Mononuclear cell (primary cell): ENCODE data around the gene TENT4A. TPM values are rescaled to one million over a fixed set of nuclear protein-coding genes. Genes with fewer than 3 reads are reported as not detected.

Experiments
- H3K27me3 ChIP-seq: 2 replicates; pipeline ENCODE4 v1.6.0; 2011; ENCODE audit warnings: low read length, control low read depth; ENCODE audit not compliant: insufficient read depth
- H3K4me1 ChIP-seq: 2 replicates; pipeline ENCODE4 v1.5.1; 2011; ENCODE audit warnings: mild to moderate bottlenecking, low read length, control low read depth; ENCODE audit not compliant: insufficient read depth
- H3K4me3 ChIP-seq: 2 replicates; pipeline ENCODE4 v1.5.1; 2011; ENCODE audit warnings: mild to moderate bottlenecking, low read length, moderate library complexity
- H3K9me3 ChIP-seq: 2 replicates; pipeline ENCODE4 v1.5.1; 2011; ENCODE audit warnings: low read depth, mild to moderate bottlenecking, control low read depth, low read length
- total RNA-seq: library from RNA; depleted of rRNA; stranded (reverse); fragments of >200 nt; gene quantifications from one replicate; pipeline ENCODE4 v1.2.3, GENCODE V29; 2012

The TENT4A gene
- total RNA-seq, 1 donor, result 38.9 TPM

DNA sequence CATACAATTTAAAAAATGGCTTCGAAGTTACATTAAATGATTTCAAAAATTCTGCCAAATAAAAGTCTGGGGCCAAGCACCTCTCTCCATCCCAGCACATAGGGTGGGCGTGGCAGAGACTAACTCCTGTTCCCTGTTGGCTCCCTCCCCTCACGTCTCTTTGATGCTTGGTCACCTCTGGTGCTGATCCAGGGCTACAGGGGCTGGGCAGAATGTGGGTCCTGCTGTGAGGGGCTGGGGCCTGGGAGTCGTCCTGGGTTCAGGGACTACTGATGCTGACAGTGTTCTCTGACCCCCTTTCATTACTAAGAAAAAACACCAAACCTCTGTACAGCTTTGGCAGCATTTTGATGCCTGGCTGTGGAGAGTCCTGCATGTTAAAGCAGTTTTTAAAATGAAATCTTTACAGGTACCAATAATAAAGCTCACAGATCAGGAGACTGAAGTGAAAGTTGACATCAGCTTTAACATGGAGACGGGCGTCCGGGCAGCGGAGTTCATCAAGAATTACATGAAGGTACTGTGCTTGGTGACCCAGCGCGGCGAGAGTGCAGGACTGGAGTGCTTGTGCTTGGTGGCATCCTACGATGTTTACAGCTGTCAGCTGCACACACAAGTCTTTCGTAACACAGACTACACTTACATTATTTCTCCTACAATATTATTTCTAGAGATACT is 29.0 kb downstream of the TENT4A start:
- Histone ChIP-seq H3K9me3 (no peaks in the 10 kb centered on the region), H3K4me1 (peaks cover 4% of the 10 kb centered on the region), H3K27me3 (no peaks in the 10 kb centered on the region), H3K4me3 (no peak overlapping the region)

DNA sequence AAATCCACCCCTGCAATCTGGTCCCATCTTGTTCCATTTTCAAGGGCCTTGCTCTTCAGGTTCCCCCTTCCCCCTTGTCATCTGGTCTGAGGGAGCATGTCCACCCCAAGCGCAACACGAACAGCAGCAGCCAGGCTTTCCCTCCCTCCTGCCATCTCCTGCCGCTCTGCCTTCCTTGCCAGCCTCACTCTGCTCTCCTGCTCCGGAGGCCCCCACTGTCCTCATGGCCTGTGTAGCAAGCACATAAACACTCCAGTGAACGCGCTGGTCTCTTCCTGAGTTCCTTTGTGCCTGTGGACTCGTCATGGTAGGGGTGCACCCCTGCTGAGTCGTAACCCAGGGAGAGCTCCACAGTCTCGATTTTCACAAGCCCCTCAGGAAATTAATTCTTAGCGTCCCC is 29.9 kb downstream of the TENT4A start:
- H3K4me1 ChIP-seq, result no peaks in the 10 kb centered on the region
- no peaks in the 10 kb centered on the region for H3K9me3 ChIP-seq
- H3K4me3 ChIP-seq, result no peak overlapping the region
- no peaks in the 10 kb centered on the region for H3K27me3 ChIP-seq

DNA sequence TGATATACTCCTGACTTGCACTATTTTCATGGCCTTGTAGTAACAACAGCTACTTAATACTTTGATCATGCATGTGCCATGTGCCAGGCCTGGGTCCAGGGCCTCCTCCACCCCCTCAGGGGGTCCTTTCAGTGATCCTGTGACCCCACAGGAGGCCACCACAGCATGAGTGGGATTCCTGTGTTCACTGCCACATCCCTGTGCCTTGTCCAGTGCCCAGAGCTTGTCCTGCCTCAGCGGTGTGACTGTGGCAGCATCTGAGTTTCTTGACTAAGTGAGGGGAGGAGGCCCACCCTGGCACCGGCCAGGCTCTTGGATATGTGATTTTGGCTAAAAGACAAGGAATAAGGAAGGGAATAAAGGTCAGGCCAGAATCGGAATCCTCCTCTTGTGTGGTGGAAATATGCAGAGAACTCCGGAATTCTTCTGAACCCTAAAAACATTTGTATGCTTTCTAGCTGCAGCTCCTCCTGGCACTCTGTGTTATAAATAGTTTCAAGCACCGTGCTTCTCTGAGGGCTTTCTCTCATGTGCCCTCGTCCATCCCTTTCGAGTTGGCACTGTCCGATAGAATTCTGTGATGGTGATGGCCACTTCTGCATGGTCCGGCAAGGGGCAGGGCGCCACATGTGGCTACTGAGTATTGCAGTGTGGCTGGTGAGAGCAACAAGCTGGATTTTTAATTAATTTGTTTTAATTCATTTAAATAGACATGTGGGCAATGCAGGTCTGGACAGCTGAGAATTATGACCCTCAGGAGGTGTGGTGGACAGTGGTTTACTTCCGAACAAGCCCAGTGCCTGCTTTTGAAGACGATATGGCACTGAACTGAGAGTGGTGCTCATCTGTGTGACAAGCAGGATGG is 31.8 kb downstream of the TENT4A start:
- H3K27me3 ChIP-seq, result no peaks in the 10 kb centered on the region
- H3K4me3 ChIP-seq, result no peak overlapping the region
- H3K9me3 ChIP-seq, result no peaks in the 10 kb centered on the region
- no peaks in the 10 kb centered on the region for H3K4me1 ChIP-seq

DNA sequence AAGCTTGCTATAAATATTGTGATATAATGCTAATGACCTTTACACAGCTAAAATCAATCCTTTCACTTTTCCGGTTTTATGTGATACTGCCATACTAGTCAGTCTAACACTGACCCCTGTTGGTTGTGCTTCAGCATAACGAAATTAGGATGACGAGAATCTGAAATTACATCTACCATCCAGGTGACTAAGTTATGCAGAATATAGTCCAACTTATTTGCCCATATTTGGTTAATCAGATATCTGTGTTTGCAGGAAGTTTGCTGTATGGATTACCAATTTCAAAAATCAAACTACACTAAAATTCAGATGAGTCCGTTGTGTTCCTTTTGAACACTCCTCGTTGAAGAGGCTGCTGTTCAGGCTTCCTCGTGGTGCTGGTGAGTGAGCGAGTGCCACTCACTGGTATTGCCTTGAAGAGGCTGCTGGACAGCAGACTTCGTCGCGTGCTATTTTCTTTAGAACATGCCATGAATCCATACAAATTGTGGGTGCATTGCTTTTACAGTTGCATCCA is 32.5 kb downstream of the TENT4A start:
- Histone ChIP-seq H3K4me1 (no peaks in the 10 kb centered on the region), H3K9me3 (no peaks in the 10 kb centered on the region), H3K27me3 (no peaks in the 10 kb centered on the region), H3K4me3 (no peak overlapping the region)

DNA sequence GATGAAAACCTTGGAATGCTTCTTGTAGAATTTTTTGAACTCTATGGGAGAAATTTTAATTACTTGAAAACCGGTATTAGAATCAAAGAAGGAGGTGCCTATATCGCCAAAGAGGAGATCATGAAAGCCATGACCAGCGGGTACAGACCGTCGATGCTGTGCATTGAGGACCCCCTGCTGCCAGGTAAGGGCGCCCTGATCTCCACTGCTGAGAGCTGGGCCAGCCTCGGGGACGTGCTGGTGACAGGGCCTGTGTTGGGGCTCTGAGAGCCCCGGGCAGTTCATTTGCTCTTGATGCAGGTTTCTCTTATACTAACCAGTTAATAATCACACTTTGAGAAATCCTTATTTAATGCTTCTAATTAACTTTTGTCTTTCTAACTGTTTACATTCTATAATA is 33.0 kb downstream of the TENT4A start:
- Histone ChIP-seq H3K9me3 (no peaks in the 10 kb centered on the region), H3K4me1 (no peaks in the 10 kb centered on the region), H3K27me3 (no peaks in the 10 kb centered on the region), H3K4me3 (no peak overlapping the region)

DNA sequence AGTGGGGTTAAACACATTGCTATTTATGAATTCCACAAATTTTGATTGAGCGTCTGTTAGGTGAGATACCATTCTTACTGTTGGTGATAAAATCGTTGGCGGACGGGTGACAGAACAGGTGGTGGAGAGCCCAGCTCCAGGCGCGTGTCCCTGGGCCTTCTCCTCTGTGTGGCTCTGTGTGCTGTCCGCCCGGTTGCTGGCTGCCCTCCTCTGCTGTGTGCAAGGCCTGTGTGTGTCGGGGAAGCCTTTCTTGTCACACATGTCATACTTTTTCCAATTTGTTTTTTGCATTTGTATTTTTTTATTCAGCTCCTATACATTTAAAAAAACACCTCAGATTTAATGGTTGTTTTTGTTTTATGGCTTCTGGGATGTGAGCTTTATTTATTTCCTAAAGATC is 33.9 kb downstream of the TENT4A start:
- no peaks in the 10 kb centered on the region for H3K27me3 ChIP-seq
- H3K4me1 ChIP-seq, result no peaks in the 10 kb centered on the region
- H3K4me3 ChIP-seq, result no peak overlapping the region
- no peaks in the 10 kb centered on the region for H3K9me3 ChIP-seq

DNA sequence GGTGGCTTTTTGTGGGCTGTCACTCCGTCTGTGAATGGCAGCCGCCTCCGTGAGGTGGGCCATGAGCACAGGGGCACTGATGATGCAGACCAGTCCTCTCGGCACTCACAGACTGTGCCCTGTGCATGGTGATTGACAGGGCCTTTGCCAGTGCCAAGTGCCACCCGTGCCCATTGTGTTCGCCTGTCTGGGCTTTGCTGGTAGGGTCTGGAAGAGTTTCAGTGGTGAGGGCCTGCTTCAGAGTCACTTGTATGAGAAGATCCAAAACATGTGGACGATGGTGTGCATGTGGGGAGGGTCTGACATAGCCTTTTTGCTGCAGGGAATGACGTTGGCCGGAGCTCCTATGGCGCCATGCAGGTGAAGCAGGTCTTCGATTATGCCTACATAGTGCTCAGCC is 34.9 kb downstream of the TENT4A start:
- Histone ChIP-seq H3K4me3 (no peak overlapping the region), H3K27me3 (no peaks in the 10 kb centered on the region), H3K4me1 (no peaks in the 10 kb centered on the region), H3K9me3 (no peaks in the 10 kb centered on the region)

DNA sequence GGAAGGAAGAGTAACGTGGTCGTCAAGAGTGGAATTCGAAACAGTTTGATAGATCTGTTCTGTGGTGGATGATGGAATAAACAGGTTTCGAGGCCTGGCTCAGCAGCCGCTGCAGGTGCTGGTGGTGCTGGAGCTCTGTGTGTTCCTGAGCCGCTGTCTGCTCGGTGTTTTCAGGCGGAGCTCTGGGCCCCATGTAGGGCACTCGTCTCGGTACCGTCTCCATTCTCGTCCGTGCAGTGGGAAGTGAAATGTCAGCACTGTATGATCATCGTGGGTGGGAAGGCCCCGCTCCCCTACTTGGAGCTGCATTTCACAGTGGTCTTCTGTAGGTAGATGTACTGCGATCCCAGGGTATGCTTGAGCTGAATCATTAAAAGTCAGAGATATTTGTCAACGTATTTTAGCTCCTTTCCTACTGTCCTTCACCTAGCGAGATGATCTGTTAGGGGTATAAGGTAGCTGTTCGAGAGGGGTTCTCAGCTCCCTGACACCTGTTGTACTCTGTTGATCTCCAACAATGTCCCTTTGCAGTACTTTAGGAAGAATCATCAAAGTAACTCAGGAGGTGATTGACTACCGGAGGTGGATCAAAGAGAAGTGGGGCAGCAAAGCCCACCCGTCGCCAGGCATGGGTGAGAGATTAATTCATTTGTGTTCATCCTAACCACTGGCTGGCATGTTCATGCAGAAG is 35.9 kb downstream of the TENT4A start:
- Histone ChIP-seq H3K4me1 (peaks cover under 1% of the 10 kb centered on the region), H3K9me3 (no peaks in the 10 kb centered on the region), H3K4me3 (no peak overlapping the region), H3K27me3 (no peaks in the 10 kb centered on the region)

DNA sequence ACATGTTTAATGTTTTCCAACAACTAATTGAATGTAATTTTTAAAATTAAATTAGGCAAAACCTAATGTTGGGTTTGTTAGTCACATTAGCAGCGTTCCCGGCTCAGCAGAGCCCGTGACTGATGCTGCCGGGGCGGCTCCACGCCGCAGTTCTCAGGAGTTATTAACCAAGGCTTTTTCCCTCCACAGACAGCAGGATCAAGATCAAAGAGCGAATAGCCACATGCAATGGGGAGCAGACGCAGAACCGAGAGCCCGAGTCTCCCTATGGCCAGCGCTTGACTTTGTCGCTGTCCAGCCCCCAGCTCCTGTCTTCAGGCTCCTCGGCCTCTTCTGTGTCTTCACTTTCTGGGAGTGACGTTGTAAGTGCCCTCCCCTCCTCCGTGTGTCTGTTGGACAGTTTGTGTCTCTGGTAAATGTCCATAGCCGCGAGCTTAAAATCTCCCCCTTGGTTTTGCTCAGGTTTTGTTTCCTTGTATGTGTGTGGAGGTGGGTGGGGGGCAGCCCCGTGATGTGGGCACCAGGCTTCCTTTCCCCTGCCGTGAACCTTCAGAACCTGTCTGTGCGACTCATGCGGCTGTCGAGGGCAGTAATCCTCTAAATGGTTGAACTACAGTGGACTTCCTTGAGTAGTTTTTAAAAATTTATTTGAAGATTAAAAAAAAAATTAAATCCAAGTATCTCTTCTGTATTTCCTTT is 37.1 kb downstream of the TENT4A start:
- no peaks in the 10 kb centered on the region for H3K9me3 ChIP-seq
- H3K4me3 ChIP-seq, result no peak overlapping the region
- H3K4me1 ChIP-seq, result peaks cover 6% of the 10 kb centered on the region
- no peaks in the 10 kb centered on the region for H3K27me3 ChIP-seq

DNA sequence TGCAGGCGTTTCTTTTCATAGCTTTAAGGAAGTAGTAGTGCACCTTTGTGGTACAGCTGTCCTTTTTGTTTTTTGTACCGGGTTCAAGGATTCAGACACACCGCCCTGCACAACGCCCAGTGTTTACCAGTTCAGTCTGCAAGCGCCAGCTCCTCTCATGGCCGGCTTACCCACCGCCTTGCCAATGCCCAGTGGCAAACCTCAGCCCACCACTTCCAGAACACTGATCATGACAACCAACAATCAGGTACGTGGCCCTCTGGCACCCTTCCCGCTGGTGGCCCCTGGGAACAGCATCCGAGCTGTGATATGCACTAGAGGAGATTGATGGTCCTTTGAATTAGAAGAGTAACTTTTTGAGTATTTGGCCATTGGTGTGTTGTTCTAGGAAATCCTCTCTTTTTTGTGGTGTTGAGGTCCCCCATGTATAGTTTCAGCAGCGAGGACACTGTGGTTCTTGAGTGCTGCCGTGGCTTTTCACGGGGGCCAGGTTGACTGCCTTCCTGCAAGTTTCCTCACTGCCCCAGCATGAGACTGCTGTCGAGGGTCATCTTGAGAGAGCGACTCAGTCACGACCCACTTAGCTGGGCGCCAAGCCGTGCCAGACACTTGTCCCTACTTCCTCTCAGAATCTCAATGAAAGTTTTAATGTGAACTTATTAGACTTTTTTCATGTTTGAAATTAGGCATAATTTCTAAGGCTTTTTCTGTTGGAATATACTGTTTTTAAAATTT is 37.9 kb downstream of the TENT4A start:
- Histone ChIP-seq H3K4me1 (peaks cover 6% of the 10 kb centered on the region), H3K9me3 (no peaks in the 10 kb centered on the region), H3K4me3 (no peak overlapping the region), H3K27me3 (no peaks in the 10 kb centered on the region)

DNA sequence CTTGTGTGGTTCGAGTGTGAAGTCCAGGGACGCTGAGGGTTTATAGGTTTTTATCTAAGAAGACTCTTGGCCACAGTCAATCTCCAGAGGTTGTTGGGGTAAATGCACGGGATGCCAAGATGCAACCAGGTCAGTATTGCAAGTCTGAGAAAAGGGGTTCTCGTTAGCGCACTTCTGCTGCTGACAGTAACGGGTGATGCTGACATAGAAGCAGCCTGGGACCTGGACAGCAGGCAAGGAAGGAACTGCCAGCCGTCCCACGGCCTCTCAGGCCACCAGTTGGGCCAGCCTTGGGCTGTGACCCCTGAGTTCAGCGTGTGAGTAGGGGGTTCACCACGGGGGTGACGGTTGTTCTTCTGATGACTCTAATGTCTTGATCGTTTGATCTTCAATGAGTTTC is 39.0 kb downstream of the TENT4A start:
- Histone ChIP-seq H3K4me1 (peaks cover 6% of the 10 kb centered on the region), H3K4me3 (no peak overlapping the region)

DNA sequence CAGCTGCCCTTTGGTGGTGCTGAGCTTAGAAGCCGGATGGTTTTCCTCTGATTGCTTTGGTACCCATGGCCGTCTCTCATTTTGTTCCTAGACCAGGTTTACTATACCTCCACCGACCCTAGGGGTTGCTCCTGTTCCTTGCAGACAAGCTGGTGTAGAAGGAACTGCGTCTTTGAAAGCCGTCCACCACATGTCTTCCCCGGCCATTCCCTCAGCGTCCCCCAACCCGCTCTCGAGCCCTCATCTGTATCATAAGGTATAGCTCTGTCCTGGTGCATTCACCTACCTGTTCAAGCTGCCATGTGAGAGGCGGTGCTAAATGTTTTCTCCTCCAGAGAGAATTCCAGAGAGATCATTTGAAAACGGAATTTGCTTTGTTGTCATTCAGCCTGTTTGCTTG is 39.5 kb downstream of the TENT4A start:
- H3K27me3 ChIP-seq, result no peaks in the 10 kb centered on the region
- H3K4me1 ChIP-seq, result peaks cover 6% of the 10 kb centered on the region
- no peak overlapping the region for H3K4me3 ChIP-seq
- no peaks in the 10 kb centered on the region for H3K9me3 ChIP-seq

More for the DNA sequence above, 39.0 kb downstream of the TENT4A start:
- Histone ChIP-seq H3K27me3 (no peaks in the 10 kb centered on the region), H3K9me3 (no peaks in the 10 kb centered on the region)

DNA sequence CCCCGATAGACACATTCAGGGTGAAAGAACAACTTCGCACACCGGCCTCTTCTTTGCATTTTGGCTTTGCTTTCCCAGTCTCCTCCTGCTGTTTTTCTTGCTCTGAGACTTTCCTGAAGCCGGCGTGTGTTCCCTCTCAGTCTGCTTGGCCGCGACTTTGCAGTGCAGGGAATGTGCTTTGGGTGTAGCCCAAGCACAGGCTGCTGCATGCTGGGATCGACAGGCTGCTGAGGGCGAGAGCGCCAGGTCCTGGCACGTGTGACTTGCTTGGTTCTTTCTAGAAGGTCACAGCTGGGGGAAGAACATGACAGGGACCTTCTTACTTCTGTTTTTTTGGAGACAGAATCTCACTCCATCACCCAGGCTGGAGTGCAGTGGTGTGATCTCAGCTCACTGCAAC is 40.6 kb downstream of the TENT4A start:
- Histone ChIP-seq H3K4me3 (no peak overlapping the region), H3K27me3 (no peaks in the 10 kb centered on the region), H3K4me1 (peaks cover 6% of the 10 kb centered on the region), H3K9me3 (no peaks in the 10 kb centered on the region)

DNA sequence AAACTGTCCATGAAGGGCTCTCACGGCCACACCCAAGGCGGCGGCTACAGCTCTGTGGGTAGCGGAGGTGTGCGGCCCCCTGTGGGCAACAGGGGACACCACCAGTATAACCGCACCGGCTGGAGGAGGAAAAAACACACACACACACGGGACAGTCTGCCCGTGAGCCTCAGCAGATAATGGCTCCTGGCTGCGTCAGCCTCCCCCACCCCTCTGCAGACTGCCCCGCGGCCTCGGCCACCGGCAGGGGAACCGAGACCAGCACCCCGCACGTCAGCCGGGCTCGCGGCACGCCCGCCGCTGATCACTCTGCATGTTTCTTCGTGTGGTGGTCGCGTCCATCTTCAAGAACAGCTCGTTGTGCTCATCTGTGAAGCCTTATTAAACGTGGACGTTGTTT is 41.5 kb downstream of the TENT4A start:
- no peaks in the 10 kb centered on the region for H3K27me3 ChIP-seq

More for the DNA sequence above, 41.5 kb downstream of the TENT4A start:
- H3K9me3 ChIP-seq, result no peaks in the 10 kb centered on the region
- no peak overlapping the region for H3K4me3 ChIP-seq
- peaks cover 6% of the 10 kb centered on the region for H3K4me1 ChIP-seq
